Measurements from ENCODE around the gene PRDM13. TPM values are rescaled to one million over a fixed set of nuclear protein-coding genes. Genes with fewer than 3 reads are reported as not detected.
A peak's percentile ranks its signal among the peaks of the same experiment; 100 is the strongest.
"Not testable (repeated sequence)": the region's sequence is repeated elsewhere in the genome, so short reads cannot be mapped to it uniquely, and the experiment has no call there.

The PRDM13 gene
- total and polyA plus RNA-seq, 4 donors = 0.33 to 2.3 (median 1.7) TPM

GRCh38 chr6:99618649-99619408, 12.2 kb downstream of the PRDM13 start:
- peaks cover 8% of the 10 kb centered on the region for H3K36me3 ChIP-seq (ENCODE audit: control insufficient read depth, insufficient read depth, low read length)
- 3% methylated on average over 65 of the region's 65 CpGs for WGBS (ENCODE audit: insufficient coverage)
- peak in 1 of 6 donors; percentile 61 for DNase-seq (ENCODE audit: low read depth in 4 of 6, low spot score in 6 of 6)
- H3K27ac ChIP-seq (ENCODE audit: low read depth, low read length) = no peak overlapping the region
- no peak overlapping the region for H3K4me3 ChIP-seq (ENCODE audit: low read depth, low read length)
- peaks cover 20% of the 10 kb centered on the region for H3K4me1 ChIP-seq (ENCODE audit: control insufficient read depth, insufficient read depth, low read length)
- H3K27me3 ChIP-seq (ENCODE audit: control insufficient read depth, insufficient read depth, low read length) = peaks cover 73% of the 10 kb centered on the region
- H3K9me3 ChIP-seq (ENCODE audit: control insufficient read depth, insufficient read depth, low read length) = peaks cover 2% of the 10 kb centered on the region

- Histone ChIP-seq H3K4me1 (ENCODE audit: control insufficient read depth, insufficient read depth, low read length) (peaks cover 14% of the 10 kb centered on the region), H3K27me3 (ENCODE audit: control insufficient read depth, insufficient read depth, low read length) (peaks cover 68% of the 10 kb centered on the region), H3K4me3 (ENCODE audit: low read depth, low read length) (no peak overlapping the region), H3K27ac (ENCODE audit: low read depth, low read length) (no peak overlapping the region), H3K9me3 (ENCODE audit: control insufficient read depth, insufficient read depth, low read length) (peaks cover 2% of the 10 kb centered on the region), H3K36me3 (ENCODE audit: control insufficient read depth, insufficient read depth, low read length) (peaks cover 3% of the 10 kb centered on the region)
- DNase-seq (ENCODE audit: low read depth in 4 of 6, low spot score in 6 of 6) = no peak
- 0% methylated on average over 2 of the region's 5 CpGs for WGBS (ENCODE audit: insufficient coverage)
Measured at GRCh38 chr6:99619409-99619762, 12.8 kb downstream of the PRDM13 start.

GRCh38 chr6:99622044-99622443, 15.4 kb downstream of the PRDM13 start:
- WGBS (ENCODE audit: insufficient coverage) = no CpG with 5 or more reads among the region's 2 CpGs
- Histone ChIP-seq H3K27me3 (ENCODE audit: control insufficient read depth, insufficient read depth, low read length) (peaks cover 45% of the 10 kb centered on the region), H3K4me1 (ENCODE audit: control insufficient read depth, insufficient read depth, low read length) (peaks cover 10% of the 10 kb centered on the region)
- DNase-seq (ENCODE audit: low read depth in 4 of 6, low spot score in 6 of 6); H3K4me3 ChIP-seq (ENCODE audit: low read depth, low read length); H3K9me3 ChIP-seq (ENCODE audit: control insufficient read depth, insufficient read depth, low read length); H3K36me3 ChIP-seq (ENCODE audit: control insufficient read depth, insufficient read depth, low read length); H3K27ac ChIP-seq (ENCODE audit: low read depth, low read length): not testable (repeated sequence)

GRCh38 chr6:99629293-99629692, 22.7 kb downstream of the PRDM13 start:
- Histone ChIP-seq H3K4me1 (ENCODE audit: control insufficient read depth, insufficient read depth, low read length) (no peaks in the 10 kb centered on the region), H3K4me3 (ENCODE audit: low read depth, low read length) (no peak overlapping the region), H3K36me3 (ENCODE audit: control insufficient read depth, insufficient read depth, low read length) (no peaks in the 10 kb centered on the region), H3K27me3 (ENCODE audit: control insufficient read depth, insufficient read depth, low read length) (peaks cover 3% of the 10 kb centered on the region), H3K9me3 (ENCODE audit: control insufficient read depth, insufficient read depth, low read length) (no peaks in the 10 kb centered on the region), H3K27ac (ENCODE audit: low read depth, low read length) (no peak overlapping the region)
- 68% methylated on average over 3 of the region's 3 CpGs for WGBS (ENCODE audit: insufficient coverage)
- DNase-seq (ENCODE audit: low read depth in 4 of 6, low spot score in 6 of 6) = no peak

- Histone ChIP-seq H3K9me3 (ENCODE audit: control insufficient read depth, insufficient read depth, low read length) (peaks cover 2% of the 10 kb centered on the region), H3K4me1 (ENCODE audit: control insufficient read depth, insufficient read depth, low read length) (no peaks in the 10 kb centered on the region), H3K36me3 (ENCODE audit: control insufficient read depth, insufficient read depth, low read length) (no peaks in the 10 kb centered on the region), H3K4me3 (ENCODE audit: low read depth, low read length) (no peak overlapping the region), H3K27me3 (ENCODE audit: control insufficient read depth, insufficient read depth, low read length) (no peaks in the 10 kb centered on the region), H3K27ac (ENCODE audit: low read depth, low read length) (no peak overlapping the region)
- DNase-seq (ENCODE audit: low read depth in 4 of 6, low spot score in 6 of 6) = no peak
- WGBS (ENCODE audit: insufficient coverage) = 79% methylated on average over 1 of the region's 1 CpG
Measured at GRCh38 chr6:99637629-99638028, 31.0 kb downstream of the PRDM13 start.

- WGBS (ENCODE audit: insufficient coverage) = no CpG with 5 or more reads among the region's 1 CpG
Measured at GRCh38 chr6:99638358-99638757, 31.7 kb downstream of the PRDM13 start.

GRCh38 chr6:99641270-99641669, 34.6 kb downstream of the PRDM13 start:
- DNase-seq (ENCODE audit: low read depth in 4 of 6, low spot score in 6 of 6) = no peak
- Histone ChIP-seq H3K4me3 (ENCODE audit: low read depth, low read length) (no peak overlapping the region), H3K27ac (ENCODE audit: low read depth, low read length) (no peak overlapping the region), H3K27me3 (ENCODE audit: control insufficient read depth, insufficient read depth, low read length) (no peaks in the 10 kb centered on the region), H3K36me3 (ENCODE audit: control insufficient read depth, insufficient read depth, low read length) (no peaks in the 10 kb centered on the region), H3K4me1 (ENCODE audit: control insufficient read depth, insufficient read depth, low read length) (no peaks in the 10 kb centered on the region), H3K9me3 (ENCODE audit: control insufficient read depth, insufficient read depth, low read length) (peaks cover 2% of the 10 kb centered on the region)
- 63% methylated on average over 1 of the region's 2 CpGs for WGBS (ENCODE audit: insufficient coverage)

More at GRCh38 chr6:99638358-99638757, 31.7 kb downstream of the PRDM13 start:
- not testable (repeated sequence) for H3K27ac ChIP-seq (ENCODE audit: low read depth, low read length); H3K27me3 ChIP-seq (ENCODE audit: control insufficient read depth, insufficient read depth, low read length); DNase-seq (ENCODE audit: low read depth in 4 of 6, low spot score in 6 of 6); H3K36me3 ChIP-seq (ENCODE audit: control insufficient read depth, insufficient read depth, low read length); H3K4me1 ChIP-seq (ENCODE audit: control insufficient read depth, insufficient read depth, low read length); H3K9me3 ChIP-seq (ENCODE audit: control insufficient read depth, insufficient read depth, low read length); H3K4me3 ChIP-seq (ENCODE audit: low read depth, low read length)

GRCh38 chr6:99645986-99646385, 39.4 kb downstream of the PRDM13 start:
- Histone ChIP-seq H3K4me1 (ENCODE audit: control insufficient read depth, insufficient read depth, low read length) (no peaks in the 10 kb centered on the region), H3K27me3 (ENCODE audit: control insufficient read depth, insufficient read depth, low read length) (no peaks in the 10 kb centered on the region), H3K27ac (ENCODE audit: low read depth, low read length) (no peak overlapping the region), H3K36me3 (ENCODE audit: control insufficient read depth, insufficient read depth, low read length) (no peaks in the 10 kb centered on the region), H3K4me3 (ENCODE audit: low read depth, low read length) (no peak overlapping the region), H3K9me3 (ENCODE audit: control insufficient read depth, insufficient read depth, low read length) (no peaks in the 10 kb centered on the region)
- DNase-seq (ENCODE audit: low read depth in 4 of 6, low spot score in 6 of 6) = peak in 2 of 6 donors; percentile 5 to 59
- WGBS (ENCODE audit: insufficient coverage) = no CpG with 5 or more reads among the region's 6 CpGs

- not testable (repeated sequence) for H3K27me3 ChIP-seq (ENCODE audit: control insufficient read depth, insufficient read depth, low read length); H3K27ac ChIP-seq (ENCODE audit: low read depth, low read length); H3K4me3 ChIP-seq (ENCODE audit: low read depth, low read length); H3K4me1 ChIP-seq (ENCODE audit: control insufficient read depth, insufficient read depth, low read length); DNase-seq (ENCODE audit: low read depth in 4 of 6, low spot score in 6 of 6); H3K36me3 ChIP-seq (ENCODE audit: control insufficient read depth, insufficient read depth, low read length); H3K9me3 ChIP-seq (ENCODE audit: control insufficient read depth, insufficient read depth, low read length)
- no CpG with 5 or more reads among the region's 42 CpGs for WGBS (ENCODE audit: insufficient coverage)
Measured at GRCh38 chr6:99650091-99650571, 43.5 kb downstream of the PRDM13 start.

- Histone ChIP-seq H3K9me3 (ENCODE audit: control insufficient read depth, insufficient read depth, low read length) (no peaks in the 10 kb centered on the region), H3K27ac (ENCODE audit: low read depth, low read length) (no peak overlapping the region), H3K4me3 (ENCODE audit: low read depth, low read length) (no peak overlapping the region), H3K4me1 (ENCODE audit: control insufficient read depth, insufficient read depth, low read length) (no peaks in the 10 kb centered on the region), H3K36me3 (ENCODE audit: control insufficient read depth, insufficient read depth, low read length) (no peaks in the 10 kb centered on the region), H3K27me3 (ENCODE audit: control insufficient read depth, insufficient read depth, low read length) (no peaks in the 10 kb centered on the region)
- DNase-seq (ENCODE audit: low read depth in 4 of 6, low spot score in 6 of 6) = peak in 1 of 6 donors; percentile 74
- WGBS (ENCODE audit: insufficient coverage) = no CpG with 5 or more reads among the region's 1 CpG
Measured at GRCh38 chr6:99660206-99660605, 53.6 kb downstream of the PRDM13 start.

All from spinal cord (tissue), 10 donors.